NCI-H82 treated with DMSO at 0.1 percent for 48 hours (cell line): ENCODE measurements around the gene HTR5A.
"Not testable (repeated sequence)": the region's sequence is repeated elsewhere in the genome, so short reads cannot be mapped to it uniquely, and the experiment has no call there.

Source experiments
- DNase-seq: peaks from one replicate; lab custom pipeline; 2025; ENCODE audit not compliant: unreplicated experiment; lab: John Stamatoyannopoulos, UW

The HTR5A gene

GRCh38 chr7:155069992-155070751 lies at the start of gene HTR5A:
Gene HTR5A, plus strand, starts transcription at chr7:155070324. Its CDS starts 576 bp downstream, at chr7:155070900.
- DNase-seq: no peak

DNA sequence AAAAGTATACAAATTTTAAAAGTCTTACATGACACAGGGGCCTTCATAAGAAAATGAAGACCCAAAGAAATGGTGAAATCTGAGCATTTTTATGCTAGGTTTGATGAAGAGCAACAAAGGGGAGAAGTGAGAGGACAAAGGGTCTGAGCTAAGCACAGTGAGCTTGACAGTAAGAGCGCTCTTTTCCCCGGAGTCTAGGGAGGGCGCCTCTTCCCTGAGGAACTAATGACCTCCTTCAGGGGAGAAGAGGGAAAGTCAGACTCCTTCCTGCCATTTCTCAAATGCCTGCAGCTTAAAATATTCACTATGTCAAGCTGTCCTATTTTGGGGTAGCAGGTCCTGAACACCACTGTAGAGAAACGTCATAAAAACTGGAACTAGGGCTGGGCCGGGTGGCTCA lies 49.1 kb upstream of the HTR5A start:
- no peak for DNase-seq

DNA sequence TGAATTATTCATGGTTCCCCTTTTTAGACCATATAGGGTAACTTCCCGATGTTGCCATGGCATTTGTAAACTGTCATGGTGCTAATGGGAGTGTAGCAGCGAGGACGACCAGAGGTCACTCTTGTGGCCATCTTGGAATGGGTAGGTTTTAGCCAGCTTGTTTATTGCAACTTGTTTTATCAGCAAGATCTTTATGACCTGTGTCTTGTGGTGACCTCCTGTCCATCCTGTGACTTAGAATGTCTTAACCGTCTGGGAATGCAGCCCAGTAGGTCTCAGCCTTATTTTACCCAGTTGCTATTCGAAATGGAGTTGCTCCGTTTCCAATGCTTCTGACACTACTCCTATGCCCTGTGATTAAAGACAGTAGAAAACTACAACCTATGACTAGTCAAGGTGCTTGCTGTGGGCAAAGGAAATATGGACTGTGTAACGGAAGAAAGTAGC lies 48.4 kb upstream of the HTR5A start:
- DNase-seq: no peak

DNA sequence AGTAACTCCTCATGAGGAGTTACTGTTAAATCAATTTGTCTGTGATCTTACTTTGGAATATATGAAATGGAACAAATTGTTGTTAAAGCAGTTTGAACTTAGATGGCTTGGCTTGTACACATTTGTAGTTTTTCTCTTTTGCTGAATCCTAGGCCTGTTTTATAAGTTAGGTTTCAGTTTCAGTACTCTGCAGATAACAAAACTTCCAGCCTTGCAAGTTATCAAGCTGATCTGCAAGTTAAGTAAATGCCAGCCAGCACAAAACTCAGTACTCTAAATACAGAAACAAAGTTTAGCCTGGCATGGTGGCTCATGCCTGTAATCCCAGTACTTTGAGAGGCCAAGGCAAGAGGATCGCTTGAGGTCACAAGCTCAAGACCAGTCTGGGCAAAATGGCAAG lies 42.2 kb upstream of the HTR5A start:
- no peak for DNase-seq

DNA sequence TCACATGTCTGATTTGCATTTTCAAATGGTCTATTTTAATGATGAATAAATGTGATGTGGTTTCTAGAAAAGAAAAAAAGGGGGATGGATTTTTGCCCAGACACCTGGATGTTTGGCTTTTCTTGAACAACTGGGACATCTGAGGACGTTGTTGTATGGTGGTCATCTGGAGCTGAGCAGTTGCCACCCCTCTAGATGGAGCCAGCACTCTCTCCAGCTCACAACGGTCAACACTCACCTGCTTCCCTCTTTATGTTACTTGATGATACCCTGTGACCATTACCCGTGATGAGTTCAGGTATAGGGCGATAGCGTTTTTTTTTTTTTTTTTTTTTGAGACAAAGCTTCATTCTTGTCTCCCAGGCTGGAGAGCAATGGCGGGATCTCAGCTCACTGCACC lies 37.1 kb upstream of the HTR5A start:
- DNase-seq: no peak

DNA sequence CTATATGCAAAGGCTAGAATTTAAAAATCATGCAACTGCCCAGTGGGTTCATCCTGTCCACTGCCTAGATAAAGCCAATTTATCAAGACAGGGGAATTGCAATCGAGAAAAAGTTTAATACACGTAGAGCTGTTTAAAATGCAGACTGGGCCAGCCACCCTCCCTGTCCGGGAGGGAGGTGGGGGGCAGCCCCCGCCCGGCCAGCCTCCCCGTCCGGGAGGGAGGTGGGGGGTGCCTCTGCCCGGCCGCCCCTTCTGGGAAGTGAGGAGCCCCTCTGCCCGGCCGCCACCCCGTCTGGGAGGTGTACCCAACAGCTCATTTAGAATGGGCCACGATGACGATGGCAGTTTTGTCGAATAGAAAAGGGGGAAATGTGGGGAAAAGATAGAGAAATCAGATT lies 35.6 kb upstream of the HTR5A start:
- DNase-seq: not testable (repeated sequence)

DNA sequence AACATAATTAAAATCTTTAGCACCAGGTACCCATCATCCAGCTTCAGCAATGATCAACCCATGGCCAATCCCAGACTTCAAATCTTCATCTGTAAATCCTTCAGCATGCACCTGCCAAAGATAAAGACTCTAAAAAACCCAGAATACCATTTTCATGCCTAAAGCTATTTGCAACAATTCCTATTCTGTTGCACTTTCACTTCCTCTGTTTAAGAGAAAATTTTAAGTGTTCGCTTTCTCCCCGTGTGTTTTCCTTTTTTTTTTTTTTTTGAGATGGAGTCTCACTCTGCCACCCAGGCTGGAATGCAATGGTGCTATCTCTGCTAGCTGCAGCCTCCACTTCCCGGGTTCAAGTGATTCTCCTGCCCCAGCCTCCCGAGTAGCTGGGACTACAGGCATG lies 31.8 kb upstream of the HTR5A start:
- no peak for DNase-seq

DNA sequence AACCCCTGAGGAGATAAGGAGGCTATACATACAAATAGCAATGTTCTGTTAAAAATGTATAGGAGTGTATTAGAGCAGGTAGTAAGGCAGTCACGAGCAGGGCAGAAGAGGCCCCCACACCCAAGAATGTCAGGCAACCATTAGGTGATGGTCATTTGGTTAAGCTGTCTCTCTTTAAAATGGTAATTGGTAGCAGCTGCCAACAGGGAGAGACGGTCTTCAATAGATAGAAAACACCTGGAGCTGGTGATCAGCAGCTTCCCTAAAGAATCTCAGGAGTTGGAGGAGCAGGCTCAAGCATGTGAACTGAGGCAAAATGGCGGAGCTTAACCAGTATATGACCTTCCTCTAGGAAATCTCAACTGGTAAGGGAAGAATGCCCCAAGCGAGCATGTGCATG lies 26.4 kb upstream of the HTR5A start:
- DNase-seq: no peak

DNA sequence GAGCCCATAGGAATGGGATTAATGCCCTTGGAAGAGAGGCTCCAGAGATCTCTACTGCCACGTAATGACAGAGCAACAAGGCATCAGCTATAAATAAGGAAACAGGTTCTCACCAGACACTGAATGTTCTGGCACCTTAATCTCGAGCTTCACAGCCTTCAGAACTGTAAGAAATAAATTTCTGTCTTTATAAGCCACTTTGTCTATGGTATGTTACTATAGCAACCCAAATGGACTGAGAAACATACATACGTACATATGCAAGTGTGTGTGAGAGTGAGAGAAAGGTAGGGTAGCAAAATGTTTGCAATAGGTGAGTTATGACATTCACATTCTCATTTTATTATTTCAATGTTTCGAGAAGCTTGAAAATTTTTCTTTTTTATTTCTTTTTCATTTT lies 22.1 kb upstream of the HTR5A start:
- DNase-seq: no peak

GRCh38 chr7:155051355-155051754 lies 18.8 kb upstream of the HTR5A start:
- DNase-seq: no peak

- no peak for DNase-seq
These were observed 17.1 kb upstream of the HTR5A start for GRCh38 chr7:155053002-155053401.

- no peak for DNase-seq
These were observed 15.4 kb upstream of the HTR5A start for GRCh38 chr7:155054761-155055160.

GRCh38 chr7:155057076-155057475 lies 13.0 kb upstream of the HTR5A start:
- DNase-seq: peak; percentile 24

DNA sequence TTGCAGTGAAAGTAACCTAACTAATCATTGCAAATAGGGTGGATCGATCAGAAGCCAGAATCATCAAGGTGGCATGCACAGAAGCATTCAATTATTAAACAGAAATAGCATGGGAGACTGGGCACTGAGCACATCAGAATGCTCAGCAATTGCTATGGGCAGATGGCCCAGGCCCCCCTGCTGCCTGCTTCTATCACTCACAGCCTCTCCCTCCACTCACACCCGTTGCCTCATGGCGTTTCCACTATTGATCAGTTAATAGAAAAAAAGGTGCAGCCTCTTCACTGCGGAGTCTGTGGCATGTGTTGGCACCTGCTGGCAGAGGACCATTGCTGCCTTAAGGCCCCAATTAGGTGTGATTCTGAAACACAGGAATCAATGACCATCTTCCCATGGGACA lies 11.2 kb upstream of the HTR5A start:
- DNase-seq: no peak

DNA sequence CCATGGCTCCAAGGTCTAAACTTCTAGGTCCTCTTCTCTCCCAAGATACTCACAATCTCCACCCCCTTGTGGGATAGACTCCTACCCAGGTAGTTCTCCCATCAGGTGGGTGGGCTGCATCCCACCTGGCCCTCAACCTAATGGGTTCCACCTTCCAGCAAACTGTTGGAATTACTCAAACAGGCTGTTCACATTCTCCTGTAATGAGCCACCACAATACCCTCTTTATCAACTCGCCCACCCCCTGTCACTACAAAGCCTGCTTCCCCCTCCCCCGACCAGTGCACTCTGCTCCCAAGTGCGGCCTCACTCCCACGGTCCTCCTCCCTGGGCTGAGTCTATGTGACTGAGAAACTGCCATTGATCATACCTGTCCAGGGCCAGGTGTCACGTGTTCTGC lies 10.4 kb upstream of the HTR5A start:
- no peak for DNase-seq

- DNase-seq: no peak
These were observed 7.7 kb upstream of the HTR5A start for GRCh38 chr7:155062411-155062810.

DNA sequence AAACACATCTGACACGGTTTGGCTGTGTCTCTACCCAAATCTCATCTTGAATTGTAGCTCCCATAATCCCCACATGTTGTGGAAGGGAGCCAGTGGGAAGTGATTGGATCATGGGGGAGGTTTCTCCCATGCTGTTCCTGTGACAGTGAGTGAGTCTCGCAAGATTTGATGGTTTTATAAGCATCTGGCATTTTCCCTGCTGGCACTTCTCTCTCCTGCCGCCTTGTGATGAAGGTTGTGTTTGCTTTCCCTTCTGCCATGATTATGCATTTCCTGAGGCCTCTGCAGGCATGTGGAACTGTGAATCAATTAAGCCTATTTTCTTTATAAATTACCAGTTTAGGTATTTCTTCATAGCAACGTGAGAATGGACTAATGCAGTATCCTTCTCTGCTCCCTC lies 5.9 kb upstream of the HTR5A start:
- no peak for DNase-seq

- DNase-seq: no peak
These were observed 3.6 kb upstream of the HTR5A start for GRCh38 chr7:155066417-155066950.

DNA sequence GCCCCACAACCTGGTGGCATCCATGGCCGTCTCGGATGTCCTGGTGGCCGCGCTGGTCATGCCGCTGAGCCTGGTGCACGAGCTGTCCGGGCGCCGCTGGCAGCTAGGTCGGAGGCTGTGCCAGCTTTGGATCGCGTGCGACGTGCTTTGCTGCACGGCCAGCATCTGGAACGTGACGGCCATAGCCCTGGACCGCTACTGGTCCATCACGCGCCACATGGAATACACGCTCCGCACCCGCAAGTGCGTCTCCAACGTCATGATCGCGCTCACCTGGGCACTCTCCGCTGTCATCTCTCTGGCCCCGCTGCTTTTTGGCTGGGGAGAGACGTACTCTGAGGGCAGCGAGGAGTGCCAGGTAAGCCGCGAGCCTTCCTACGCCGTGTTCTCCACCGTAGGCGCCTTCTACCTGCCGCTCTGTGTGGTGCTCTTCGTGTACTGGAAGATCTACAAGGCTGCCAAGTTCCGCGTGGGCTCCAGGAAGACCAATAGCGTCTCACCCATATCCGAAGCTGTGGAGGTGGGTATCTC lies 1.1 kb downstream of the HTR5A start:
- no peak for DNase-seq

- no peak for DNase-seq
These were observed 1.9 kb downstream of the HTR5A start for GRCh38 chr7:155071916-155072571.

GRCh38 chr7:155073922-155074321 lies 3.8 kb downstream of the HTR5A start:
- DNase-seq: no peak

- DNase-seq: no peak
These were observed 13.9 kb downstream of the HTR5A start for GRCh38 chr7:155084021-155084420.
